Liver (tissue), 3 donors: Measurements from ENCODE around the gene HHAT.

Source experiments
- CTCF ChIP-seq: fragments of 150-350 bp; IDR thresholded peaks from 2 replicates; pipeline ENCODE4 v1.5.1; 2017; ENCODE audit warnings: improper control_type of control experiment, low read depth, low read length; ENCODE audit not compliant: missing input control
- REST ChIP-seq: IDR thresholded peaks from 2 replicates; pipeline ENCODE4 v1.6.1; 2016; ENCODE audit warnings: antibody characterized with exemption, mild to moderate bottlenecking
- RXRA ChIP-seq, 2 donors: IDR thresholded peaks; 2 replicates each; pipeline ENCODE4 v1.6.1; 2017 to 2018; ENCODE audit warnings: antibody characterized with exemption in 2 of 2, mild to moderate bottlenecking in 1 of 2
- YY1 ChIP-seq: IDR thresholded peaks from 2 replicates; pipeline ENCODE4 v1.6.1; 2016; ENCODE audit warnings: antibody characterized with exemption, mild to moderate bottlenecking
- TF ChIP-seq, protein P1 (sequence below): IDR thresholded peaks from 2 replicates; pipeline ENCODE4 v1.6.1; 2016; ENCODE audit warnings: antibody characterized with exemption
- donor health status: healthy.
- donor health status: healthy.

DNA sequence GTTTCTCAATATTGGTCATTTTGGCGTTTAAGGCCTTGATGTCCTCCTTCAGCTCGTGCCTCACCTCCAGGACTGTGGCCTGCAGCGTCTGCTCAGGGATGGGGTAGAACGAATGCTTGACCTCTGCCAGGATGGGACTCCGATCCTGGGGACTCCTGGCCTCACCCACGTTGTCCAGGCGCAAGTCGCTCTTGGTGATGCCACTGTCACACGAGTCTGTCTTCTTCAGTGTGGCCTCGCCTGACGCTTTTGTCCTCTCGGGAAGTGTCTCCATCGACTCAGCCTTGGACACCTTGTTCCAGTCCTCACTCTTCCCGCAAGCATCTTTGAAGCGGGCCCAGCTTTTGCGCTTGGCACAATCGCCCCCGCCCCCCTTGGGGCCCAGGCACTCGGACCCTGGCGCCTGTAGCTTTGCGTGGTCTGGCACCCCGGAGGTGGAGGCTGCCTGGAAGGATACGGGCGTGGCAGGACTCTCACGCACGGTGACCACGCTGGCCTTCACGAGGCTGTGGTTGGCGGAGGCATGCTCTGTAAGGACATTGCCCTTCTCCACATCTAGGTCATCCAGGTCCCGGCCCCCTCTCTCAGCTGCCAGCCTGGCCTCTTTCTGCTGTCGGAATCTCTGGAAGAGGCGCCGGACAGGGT lies 354.8 kb downstream of the HHAT start:
- TF ChIP-seq CTCF (no peak), YY1 (no peak), RXRA (IDR thresholded peaks at IDR 0.05) (no peak), REST (no peak)
- TF ChIP-seq, protein P1, sequence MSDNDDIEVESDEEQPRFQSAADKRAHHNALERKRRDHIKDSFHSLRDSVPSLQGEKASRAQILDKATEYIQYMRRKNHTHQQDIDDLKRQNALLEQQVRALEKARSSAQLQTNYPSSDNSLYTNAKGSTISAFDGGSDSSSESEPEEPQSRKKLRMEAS = no peak
